Trophoblast cell (in vitro differentiated cells and primary cell): ENCODE measurements around the gene IFT57.

Source experiments
- DNase-seq, 2 donors: peaks; one replicate each; pipeline ENCODE4 v3.0.0-alpha.2; 2016
- H2AFZ ChIP-seq: 2 replicates; pipeline ENCODE4 v1.6.1; 2013; ENCODE audit warnings: low read length, moderate library complexity, mild to moderate bottlenecking; ENCODE audit not compliant: insufficient read depth, poor library complexity
- H2AK5ac ChIP-seq: 2 replicates; pipeline ENCODE4 v1.6.1; 2013; ENCODE audit warnings: mild to moderate bottlenecking, low read length
- H2BK120ac ChIP-seq: 2 replicates; pipeline ENCODE4 v1.6.1; 2013; ENCODE audit warnings: low read length, mild to moderate bottlenecking, moderate library complexity; ENCODE audit not compliant: insufficient read depth, poor library complexity
- H2BK12ac ChIP-seq: 2 replicates; pipeline ENCODE4 v1.6.1; 2013; ENCODE audit warnings: mild to moderate bottlenecking, low read length, moderate library complexity
- H2BK5ac ChIP-seq: 2 replicates; pipeline ENCODE4 v1.6.1; 2013; ENCODE audit warnings: low read length, low read depth, moderate library complexity, mild to moderate bottlenecking; ENCODE audit not compliant: poor library complexity
- H3K14ac ChIP-seq: 2 replicates; pipeline ENCODE4 v1.6.1; 2013; ENCODE audit warnings: mild to moderate bottlenecking, low read length
- H3K18ac ChIP-seq: 2 replicates; pipeline ENCODE4 v1.6.1; 2013; ENCODE audit warnings: mild to moderate bottlenecking, low read length
- H3K23ac ChIP-seq: 2 replicates; pipeline ENCODE4 v1.6.1; 2013; ENCODE audit warnings: low read length
- H3K27ac ChIP-seq: 2 replicates; pipeline ENCODE4 v1.5.1; 2013; ENCODE audit warnings: low read depth, mild to moderate bottlenecking, inconsistent platforms, low read length, moderate library complexity
- H3K27me3 ChIP-seq: 2 replicates; pipeline ENCODE4 v1.6.1; 2013; ENCODE audit warnings: inconsistent platforms, mild to moderate bottlenecking, low read length, moderate library complexity; ENCODE audit not compliant: insufficient read depth
- H3K36me3 ChIP-seq, 2 experiments: 1 replicate in 1 of 2; 2 replicates in 1 of 2; pipeline ENCODE4 v1.6.1; 2013; ENCODE audit warnings: low read length in 2 of 2, mild to moderate bottlenecking in 2 of 2, moderate library complexity in 1 of 2; ENCODE audit not compliant: insufficient read depth in 2 of 2, control insufficient read depth in 1 of 2
- H3K4ac ChIP-seq: 2 replicates; pipeline ENCODE4 v1.6.1; 2013; ENCODE audit warnings: low read depth, mild to moderate bottlenecking, low read length, moderate library complexity
- H3K4me1 ChIP-seq, 2 experiments: 1 replicate in 1 of 2; 2 replicates in 1 of 2; pipeline ENCODE4 v1.6.1; 2013; ENCODE audit warnings: low read length in 2 of 2, mild to moderate bottlenecking in 2 of 2, moderate library complexity in 1 of 2; ENCODE audit not compliant: insufficient read depth in 2 of 2, control insufficient read depth in 1 of 2
- H3K4me2 ChIP-seq: 2 replicates; pipeline ENCODE4 v1.6.1; 2013; ENCODE audit warnings: inconsistent platforms, mild to moderate bottlenecking, low read length, moderate library complexity
- H3K4me3 ChIP-seq: 2 replicates; pipeline ENCODE4 v1.5.1; 2013; ENCODE audit warnings: mild to moderate bottlenecking, low read depth, low read length, inconsistent platforms
- H3K79me1 ChIP-seq: one replicate; pipeline ENCODE4 v1.6.1; 2013; ENCODE audit warnings: low read length
- H3K79me2 ChIP-seq: 2 replicates; pipeline ENCODE4 v1.6.1; 2013; ENCODE audit warnings: low read length, mild to moderate bottlenecking; ENCODE audit not compliant: control insufficient read depth, insufficient read depth, poor library complexity
- H3K9ac ChIP-seq: 2 replicates; pipeline ENCODE4 v1.6.1; 2013; ENCODE audit warnings: mild to moderate bottlenecking, low read length
- H3K9me3 ChIP-seq: 2 replicates; pipeline ENCODE4 v1.6.1; 2013; ENCODE audit warnings: low read depth, mild to moderate bottlenecking, control low read depth, inconsistent platforms, low read length; ENCODE audit not compliant: insufficient read depth
- H4K12ac ChIP-seq: 2 replicates; pipeline ENCODE4 v1.6.1; 2013; ENCODE audit warnings: low read depth, mild to moderate bottlenecking, low read length, moderate library complexity
- H4K8ac ChIP-seq: 2 replicates; pipeline ENCODE4 v1.6.1; 2013; ENCODE audit warnings: low read depth, mild to moderate bottlenecking, low read length, moderate library complexity
- H4K91ac ChIP-seq: one replicate; pipeline ENCODE4 v1.6.1; 2013; ENCODE audit warnings: low read depth, mild to moderate bottlenecking, low read length, moderate library complexity
- WGBS: extraction: QIAGEN DNeasy Blood & Tissue Kit; methylation state at CpG from one replicate; pipeline ENCODE4 v1.1.7; 2013; ENCODE audit warnings: missing lambda C conversion rate; ENCODE audit not compliant: insufficient read length, insufficient coverage; ENCODE audit errors: extremely low coverage; 5-methylcytosine and 5-hydroxymethylcytosine counted together

Gene IFT57

DNA sequence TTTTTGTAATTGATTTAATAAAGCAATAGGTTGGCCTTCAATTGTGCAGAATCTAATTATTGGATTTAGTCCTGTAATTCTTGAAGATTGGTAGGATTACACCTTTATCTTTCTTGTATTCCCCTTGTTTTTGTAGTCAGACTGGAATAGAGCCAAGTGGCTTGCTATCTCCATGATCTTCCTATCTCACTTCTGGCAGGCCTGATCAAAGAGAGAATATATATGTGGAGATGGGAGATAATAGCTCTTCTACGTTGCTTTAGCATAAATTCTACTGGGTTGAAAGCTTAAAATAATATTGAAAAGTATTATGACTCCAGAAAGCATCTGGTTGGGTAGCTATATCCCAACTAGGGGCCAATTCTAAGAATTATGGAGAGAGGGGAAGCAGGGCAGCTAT lies 16.9 kb upstream of the IFT57 start:
- Histone ChIP-seq H3K27me3 (no peaks in the 10 kb centered on the region), H2BK12ac (no peak overlapping the region), H3K4me3 (no peak overlapping the region), H2BK120ac (no peak overlapping the region), H2AFZ (no peak overlapping the region), H3K79me1 (no peaks in the 10 kb centered on the region), H2BK5ac (no peak overlapping the region), H3K14ac (no peak overlapping the region), H3K36me3 (no peaks in the 10 kb centered on the region), H3K18ac (no peak overlapping the region), H3K23ac (no peak overlapping the region), H4K91ac (no peak overlapping the region), H3K79me2 (no peaks in the 10 kb centered on the region), H3K4ac (no peak overlapping the region), H2AK5ac (no peak overlapping the region), H3K9me3 (no peaks in the 10 kb centered on the region), H4K8ac (no peak overlapping the region), H3K4me2 (no peak overlapping the region), H3K9ac (no peak overlapping the region), H4K12ac (no peak overlapping the region), H3K4me1 (no peaks in the 10 kb centered on the region), H3K27ac (no peak overlapping the region)
- DNase-seq: no peak
- no CpG with 5 or more reads among the region's 1 CpG for WGBS

DNA sequence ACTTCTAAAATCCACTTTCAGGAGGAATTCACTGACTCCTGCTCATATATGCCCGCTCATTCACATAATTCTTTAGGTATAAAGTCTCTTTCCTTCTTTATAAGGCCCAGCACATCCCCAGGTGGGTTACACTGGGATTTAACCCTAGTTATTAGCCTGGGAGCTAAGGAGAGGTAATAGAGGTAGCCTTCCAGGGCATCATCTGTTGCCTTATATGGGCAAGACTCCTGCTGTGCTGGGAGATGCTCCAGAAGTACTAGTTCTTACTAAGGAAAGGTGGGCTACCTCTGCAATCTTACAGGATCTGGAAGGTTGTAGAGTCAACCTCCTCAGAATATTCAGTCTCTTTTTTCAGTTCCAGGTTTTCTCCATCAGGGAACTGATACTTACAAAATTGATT lies 13.1 kb upstream of the IFT57 start:
- H3K4ac ChIP-seq: no peak overlapping the region
- no peak overlapping the region for H3K4me3 ChIP-seq
- H2BK120ac ChIP-seq: no peak overlapping the region
- no peak overlapping the region for H4K8ac ChIP-seq
- no peak overlapping the region for H2BK5ac ChIP-seq
- no CpG with 5 or more reads among the region's 1 CpG for WGBS
- no peak for DNase-seq
- no peak overlapping the region for H3K14ac ChIP-seq
- H3K9me3 ChIP-seq: no peaks in the 10 kb centered on the region
- H2AFZ ChIP-seq: no peak overlapping the region
- H3K18ac ChIP-seq: no peak overlapping the region
- H2BK12ac ChIP-seq: no peak overlapping the region
- no peaks in the 10 kb centered on the region for H3K36me3 ChIP-seq
- no peak overlapping the region for H2AK5ac ChIP-seq
- no peak overlapping the region for H3K23ac ChIP-seq
- H3K79me1 ChIP-seq: no peaks in the 10 kb centered on the region
- H3K27me3 ChIP-seq: no peaks in the 10 kb centered on the region
- H4K12ac ChIP-seq: no peak overlapping the region
- no peak overlapping the region for H3K4me2 ChIP-seq
- H3K4me1 ChIP-seq: no peaks in the 10 kb centered on the region
- H3K79me2 ChIP-seq: no peaks in the 10 kb centered on the region
- no peak overlapping the region for H3K9ac ChIP-seq
- no peak overlapping the region for H3K27ac ChIP-seq
- no peak overlapping the region for H4K91ac ChIP-seq

DNA sequence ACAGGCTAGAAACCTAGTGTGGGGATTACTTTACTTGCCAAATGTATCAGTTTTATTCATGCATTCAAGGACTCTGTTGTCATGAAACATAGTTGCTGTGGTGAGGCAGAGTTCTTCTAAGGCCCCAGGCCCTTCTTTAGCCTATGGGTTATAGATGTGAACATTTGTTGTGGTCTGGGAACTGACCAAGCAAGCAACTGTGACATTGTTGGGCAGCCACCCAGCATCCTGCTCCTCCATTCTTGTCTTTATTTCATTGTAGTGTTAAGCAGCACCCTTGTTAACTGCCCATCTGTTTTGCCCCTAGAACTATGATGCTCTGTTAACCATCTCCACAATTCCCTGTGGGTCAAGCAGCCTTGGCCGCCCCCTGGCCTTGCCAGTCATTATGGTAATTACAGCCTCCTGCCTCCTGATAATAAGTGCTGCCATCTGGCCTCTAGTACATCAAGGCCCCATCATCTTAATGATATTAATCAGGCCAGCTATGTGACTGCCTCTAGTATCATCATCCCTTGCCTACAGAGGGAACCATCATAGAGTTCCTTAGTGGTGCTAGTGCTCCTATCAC lies 12.2 kb upstream of the IFT57 start:
- Histone ChIP-seq H3K9me3 (no peaks in the 10 kb centered on the region), H2AFZ (no peak overlapping the region), H3K18ac (no peak overlapping the region), H3K79me2 (no peaks in the 10 kb centered on the region), H3K27me3 (no peaks in the 10 kb centered on the region), H3K36me3 (no peaks in the 10 kb centered on the region), H3K4me3 (no peak overlapping the region), H3K4ac (no peak overlapping the region), H3K27ac (no peak overlapping the region), H3K9ac (no peak overlapping the region), H3K14ac (no peak overlapping the region), H4K8ac (no peak overlapping the region), H2BK5ac (no peak overlapping the region), H3K4me1 (no peaks in the 10 kb centered on the region), H2BK12ac (no peak overlapping the region), H4K12ac (no peak overlapping the region), H2BK120ac (no peak overlapping the region), H3K23ac (no peak overlapping the region), H2AK5ac (no peak overlapping the region), H3K79me1 (no peaks in the 10 kb centered on the region), H4K91ac (no peak overlapping the region), H3K4me2 (no peak overlapping the region)
- DNase-seq: no peak
- no CpG with 5 or more reads among the region's 1 CpG for WGBS

DNA sequence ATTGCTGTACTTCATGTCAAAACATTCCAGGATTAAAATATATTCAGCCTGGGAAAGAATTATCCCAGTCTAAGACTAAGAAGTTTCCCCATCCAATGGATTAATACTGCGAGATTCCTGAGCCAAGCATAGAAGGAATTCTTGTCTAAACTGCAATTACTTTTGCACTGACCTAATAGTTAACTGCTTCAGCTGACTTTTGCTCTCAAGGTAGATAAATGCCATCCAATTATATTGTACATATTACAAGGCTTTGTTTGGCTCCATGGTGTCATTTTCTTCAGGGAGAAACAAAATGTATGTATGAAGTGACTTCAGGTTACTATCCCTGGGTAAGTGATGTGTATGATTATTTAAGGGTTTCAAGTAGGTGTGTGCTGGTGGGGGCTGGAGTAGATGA lies 6.1 kb upstream of the IFT57 start:
- no peak overlapping the region for H4K12ac ChIP-seq
- H3K9ac ChIP-seq: no peak overlapping the region
- H3K4me2 ChIP-seq: no peak overlapping the region
- no peak overlapping the region for H2AK5ac ChIP-seq
- H2AFZ ChIP-seq: no peak overlapping the region
- no peak overlapping the region for H3K14ac ChIP-seq
- H3K23ac ChIP-seq: no peak overlapping the region
- no peaks in the 10 kb centered on the region for H3K79me2 ChIP-seq
- no peak overlapping the region for H2BK12ac ChIP-seq
- no peaks in the 10 kb centered on the region for H3K36me3 ChIP-seq
- H3K18ac ChIP-seq: no peak overlapping the region
- no peak overlapping the region for H4K91ac ChIP-seq
- H4K8ac ChIP-seq: no peak overlapping the region
- no peaks in the 10 kb centered on the region for H3K27me3 ChIP-seq
- WGBS: no CpG with 5 or more reads among the region's 1 CpG
- no peaks in the 10 kb centered on the region for H3K79me1 ChIP-seq
- H2BK5ac ChIP-seq: no peak overlapping the region
- no peak overlapping the region for H3K4me3 ChIP-seq
- H2BK120ac ChIP-seq: no peak overlapping the region
- no peak for DNase-seq
- H3K9me3 ChIP-seq: no peaks in the 10 kb centered on the region
- no peak overlapping the region for H3K27ac ChIP-seq
- no peaks in the 10 kb centered on the region for H3K4me1 ChIP-seq
- no peak overlapping the region for H3K4ac ChIP-seq
